Loucy (cell line): ENCODE data around the gene TTLL1.

ENCODE experiments used
- EZH2phosphoT487 ChIP-seq: fragments of 200-600 bp; IDR thresholded peaks from 2 replicates; pipeline ENCODE4 v1.6.1; 2018; ENCODE audit warnings: antibody characterized with exemption, mild to moderate bottlenecking, moderate library complexity, borderline replicate concordance
- TF ChIP-seq, protein P1 (sequence below): fragments of 200-600 bp; sonication (generic); conservative IDR thresholded peaks from 2 replicates; pipeline ENCODE4 v1.5.1; 2014; ENCODE audit warnings: mild to moderate bottlenecking, antibody characterized with exemption, low read length

DNA sequence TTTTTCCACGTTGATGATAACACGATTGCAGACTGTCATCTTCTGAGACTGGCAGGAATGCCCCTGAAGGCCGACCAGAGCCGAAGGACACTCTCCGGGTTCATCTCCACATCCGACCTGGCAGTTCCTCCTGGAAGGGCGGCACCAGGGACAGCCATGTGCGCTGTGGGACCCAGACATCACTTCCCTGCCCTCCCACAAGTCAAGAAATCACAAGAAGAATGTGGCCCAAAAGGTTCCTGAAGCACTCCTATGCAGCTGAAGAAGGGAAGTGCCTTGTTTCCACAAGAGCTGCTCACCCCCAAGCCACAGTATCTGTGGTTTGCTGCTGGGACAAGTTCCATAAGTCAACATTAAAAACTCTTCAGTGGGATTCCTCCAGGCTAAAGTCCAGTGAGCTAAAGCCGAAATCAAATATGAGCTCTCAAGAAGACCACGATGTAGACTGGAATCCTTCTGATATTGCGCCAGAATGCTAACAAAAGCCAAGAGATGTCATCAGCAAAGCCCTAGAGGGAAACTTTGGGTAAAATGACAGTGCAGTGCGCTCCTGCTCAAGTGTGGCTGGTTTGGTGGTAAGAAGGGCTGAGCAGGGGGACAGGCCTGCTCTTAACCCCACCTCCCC lies 95.4 kb downstream of the TTLL1 start:
- TF ChIP-seq, protein P1, sequence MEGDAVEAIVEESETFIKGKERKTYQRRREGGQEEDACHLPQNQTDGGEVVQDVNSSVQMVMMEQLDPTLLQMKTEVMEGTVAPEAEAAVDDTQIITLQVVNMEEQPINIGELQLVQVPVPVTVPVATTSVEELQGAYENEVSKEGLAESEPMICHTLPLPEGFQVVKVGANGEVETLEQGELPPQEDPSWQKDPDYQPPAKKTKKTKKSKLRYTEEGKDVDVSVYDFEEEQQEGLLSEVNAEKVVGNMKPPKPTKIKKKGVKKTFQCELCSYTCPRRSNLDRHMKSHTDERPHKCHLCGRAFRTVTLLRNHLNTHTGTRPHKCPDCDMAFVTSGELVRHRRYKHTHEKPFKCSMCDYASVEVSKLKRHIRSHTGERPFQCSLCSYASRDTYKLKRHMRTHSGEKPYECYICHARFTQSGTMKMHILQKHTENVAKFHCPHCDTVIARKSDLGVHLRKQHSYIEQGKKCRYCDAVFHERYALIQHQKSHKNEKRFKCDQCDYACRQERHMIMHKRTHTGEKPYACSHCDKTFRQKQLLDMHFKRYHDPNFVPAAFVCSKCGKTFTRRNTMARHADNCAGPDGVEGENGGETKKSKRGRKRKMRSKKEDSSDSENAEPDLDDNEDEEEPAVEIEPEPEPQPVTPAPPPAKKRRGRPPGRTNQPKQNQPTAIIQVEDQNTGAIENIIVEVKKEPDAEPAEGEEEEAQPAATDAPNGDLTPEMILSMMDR: no peak
- TF ChIP-seq EZH2phosphoT487: no peak
